Liver (tissue), 3 donors: ENCODE measurements around the gene GAL3ST3.

ENCODE experiments used
- CTCF ChIP-seq: fragments of 150-350 bp; IDR thresholded peaks from 2 replicates; pipeline ENCODE4 v1.5.1; 2017; ENCODE audit warnings: improper control_type of control experiment, low read depth, low read length; ENCODE audit not compliant: missing input control
- GABPA ChIP-seq, 2 donors: IDR thresholded peaks in 1 of 2; conservative IDR thresholded peaks in 1 of 2; 2 replicates each; pipeline ENCODE4 v1.6.1; 2016; ENCODE audit warnings: antibody characterized with exemption in 2 of 2, mild to moderate bottlenecking in 1 of 2, moderate library complexity in 1 of 2
- JUND ChIP-seq, 2 donors: IDR thresholded peaks; 2 replicates each; pipeline ENCODE4 v1.6.1; 2016; ENCODE audit warnings: antibody characterized with exemption in 2 of 2
- MAX ChIP-seq: IDR thresholded peaks from 2 replicates; pipeline ENCODE4 v1.6.1; 2016; ENCODE audit warnings: antibody characterized with exemption
- REST ChIP-seq: IDR thresholded peaks from 2 replicates; pipeline ENCODE4 v1.6.1; 2016; ENCODE audit warnings: antibody characterized with exemption, mild to moderate bottlenecking
- TAF1 ChIP-seq: conservative IDR thresholded peaks from 2 replicates; pipeline ENCODE4 v1.6.1; 2016; ENCODE audit warnings: antibody characterized with exemption, mild to moderate bottlenecking
- ZBTB33 ChIP-seq: IDR thresholded peaks from 2 replicates; pipeline ENCODE4 v1.6.1; 2016; ENCODE audit warnings: antibody characterized with exemption
- donor health status: healthy.
- donor health status: healthy.

GRCh38 chr11:66087148-66087908, 38.4 kb upstream of the GAL3ST3 start:
- no peak for TF ChIP-seq JUND (IDR thresholded peaks at IDR 0.05)
- no peak for TF ChIP-seq CTCF
- TF ChIP-seq MAX: no peak
- no peak for TF ChIP-seq TAF1
- TF ChIP-seq ZBTB33: no peak
- TF ChIP-seq REST: no peak
- no peak for TF ChIP-seq GABPA (IDR thresholded peaks at IDR 0.05 in 1 of 2, conservative IDR thresholded peaks at IDR 0.05 in 1 of 2)
